Vagina (tissue), 2 donors: ENCODE data around the gene BTAF1.

Experiments
- POLR2A ChIP-seq, 2 donors: fragments of 450-650 bp; IDR thresholded peaks; one replicate each; pipeline ENCODE4 v1.6.1; 2017; ENCODE audit warnings: antibody characterized with exemption in 2 of 2, mild to moderate bottlenecking in 2 of 2, moderate library complexity in 2 of 2
- POLR2AphosphoS5 ChIP-seq, 2 donors: sonication (generic); formaldehyde crosslinking; IDR thresholded peaks; one replicate each; pipeline ENCODE4 v1.9.0; 2017; ENCODE audit warnings: antibody characterized with exemption in 2 of 2, mild to moderate bottlenecking in 2 of 2, low read depth in 1 of 2; ENCODE audit not compliant: insufficient read depth in 1 of 2
- TF ChIP-seq, protein P1 (sequence below), 3 experiments: fragments of 450-650 bp in 2 of 3; fragments of 200-600 bp in 1 of 3; sonication (generic) in 1 of 3; IDR thresholded peaks; one replicate each; pipeline ENCODE4 v1.5.1; 2017 to 2019; ENCODE audit warnings: antibody characterized with exemption in 3 of 3, mild to moderate bottlenecking in 2 of 3, moderate library complexity in 2 of 3

DNA sequence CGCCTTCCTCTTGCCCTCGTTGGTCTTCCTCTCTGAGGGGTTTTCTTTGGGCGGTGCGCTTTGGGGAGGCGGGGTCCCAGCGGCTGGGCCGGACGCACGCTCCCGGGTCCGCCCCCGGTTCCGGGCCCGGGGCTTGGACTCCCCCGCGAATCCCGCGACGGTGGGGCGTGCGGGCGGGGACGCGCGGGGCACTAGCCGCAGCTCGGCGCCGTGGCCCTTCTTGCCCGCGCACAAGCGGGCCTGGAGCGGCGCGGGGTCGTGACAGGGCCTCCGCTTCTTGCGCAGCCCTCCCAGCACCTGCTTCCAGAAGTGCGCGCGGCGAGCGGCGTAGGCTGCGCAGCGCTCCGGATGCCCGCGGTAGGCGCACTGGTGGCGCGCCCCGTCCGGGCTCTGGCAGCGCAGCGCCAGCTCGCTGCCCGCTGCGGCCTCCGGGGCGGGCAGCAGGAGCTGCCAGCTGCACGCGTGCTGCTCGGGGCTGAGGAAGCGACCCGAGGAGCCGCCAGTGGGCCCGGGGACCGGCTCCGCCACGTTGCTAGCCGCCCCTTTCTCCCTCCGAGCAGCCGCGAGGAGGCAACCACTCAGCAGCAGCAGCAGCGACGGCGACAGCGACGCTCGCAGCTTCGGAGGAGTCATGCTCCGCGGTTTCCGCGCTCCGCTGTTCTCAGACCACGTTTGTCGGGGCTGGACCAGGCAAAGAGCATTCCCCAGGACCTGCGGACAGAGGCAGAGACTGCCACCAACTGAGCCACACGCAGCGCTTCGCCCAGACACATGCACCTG, 15.0 kb upstream of the BTAF1 start:
- TF ChIP-seq POLR2AphosphoS5 (IDR thresholded peaks at IDR 0.05; ENCODE audit: insufficient read depth in 1 of 2, low read depth in 1 of 2) (no peak), POLR2A (IDR thresholded peaks at IDR 0.05) (no peak)
- TF ChIP-seq, protein P1, sequence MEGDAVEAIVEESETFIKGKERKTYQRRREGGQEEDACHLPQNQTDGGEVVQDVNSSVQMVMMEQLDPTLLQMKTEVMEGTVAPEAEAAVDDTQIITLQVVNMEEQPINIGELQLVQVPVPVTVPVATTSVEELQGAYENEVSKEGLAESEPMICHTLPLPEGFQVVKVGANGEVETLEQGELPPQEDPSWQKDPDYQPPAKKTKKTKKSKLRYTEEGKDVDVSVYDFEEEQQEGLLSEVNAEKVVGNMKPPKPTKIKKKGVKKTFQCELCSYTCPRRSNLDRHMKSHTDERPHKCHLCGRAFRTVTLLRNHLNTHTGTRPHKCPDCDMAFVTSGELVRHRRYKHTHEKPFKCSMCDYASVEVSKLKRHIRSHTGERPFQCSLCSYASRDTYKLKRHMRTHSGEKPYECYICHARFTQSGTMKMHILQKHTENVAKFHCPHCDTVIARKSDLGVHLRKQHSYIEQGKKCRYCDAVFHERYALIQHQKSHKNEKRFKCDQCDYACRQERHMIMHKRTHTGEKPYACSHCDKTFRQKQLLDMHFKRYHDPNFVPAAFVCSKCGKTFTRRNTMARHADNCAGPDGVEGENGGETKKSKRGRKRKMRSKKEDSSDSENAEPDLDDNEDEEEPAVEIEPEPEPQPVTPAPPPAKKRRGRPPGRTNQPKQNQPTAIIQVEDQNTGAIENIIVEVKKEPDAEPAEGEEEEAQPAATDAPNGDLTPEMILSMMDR (IDR thresholded peaks at IDR 0.05), result peak in 1 of 3 experiments; percentile 6
